NCI-H345 treated with DMSO at 0.1 percent for 48 hours (cell line): ENCODE data around the gene EHD3.

Source experiments
- DNase-seq: peaks from one replicate; lab custom pipeline; 2025; ENCODE audit not compliant: unreplicated experiment; lab: John Stamatoyannopoulos, UW

EHD3 gene

DNA sequence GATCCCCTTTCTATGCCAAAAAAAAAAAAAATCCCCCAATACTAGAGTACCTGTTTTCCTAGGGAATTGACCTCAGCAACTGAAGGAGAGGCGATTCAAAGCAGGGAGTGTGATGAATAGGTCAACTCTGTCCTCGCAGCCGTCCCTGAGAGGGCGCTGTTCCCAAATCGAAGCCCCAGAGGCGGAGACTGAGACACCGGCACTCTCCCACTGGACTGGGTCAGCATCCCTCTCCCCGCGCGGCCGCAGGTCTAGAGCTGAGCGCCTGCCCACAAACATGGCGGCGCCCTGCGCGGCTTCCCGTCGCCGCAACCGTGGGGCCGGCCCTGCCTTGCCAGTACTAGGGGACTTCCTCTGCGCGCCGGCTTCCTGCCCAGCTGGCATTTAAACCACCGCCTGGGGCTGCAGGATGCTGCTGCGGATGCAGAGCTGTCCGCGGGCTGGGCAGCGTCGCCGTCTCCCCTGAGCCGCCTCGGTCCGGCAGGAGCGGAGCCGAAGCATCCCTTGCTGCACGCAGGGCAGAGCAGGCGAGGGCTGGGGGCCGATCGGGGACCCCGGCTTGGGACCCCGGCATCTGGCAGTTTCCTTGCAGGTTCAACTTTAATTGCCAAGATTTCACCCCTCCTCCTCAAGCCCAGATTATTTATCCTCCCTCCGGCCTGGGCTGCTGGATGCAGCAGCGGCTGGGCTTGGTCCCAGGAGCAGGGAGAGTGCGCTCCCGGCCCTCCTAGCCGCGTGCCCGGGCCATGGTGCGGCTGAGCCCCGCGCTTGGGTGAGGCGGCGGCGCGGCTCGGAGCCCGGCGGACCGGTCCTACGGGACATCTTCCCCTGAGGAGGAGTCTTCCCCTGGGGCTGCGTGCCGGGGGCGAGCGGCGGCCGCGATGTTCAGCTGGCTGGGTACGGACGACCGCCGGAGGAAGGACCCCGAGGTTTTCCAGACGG, at the start of gene EHD3:
Gene EHD3 (plus strand): TSS at position 412 of the 942 bp plus-strand sequence. CDS start 470 bp downstream, at position 882.
- peak; percentile 94 for DNase-seq

DNA sequence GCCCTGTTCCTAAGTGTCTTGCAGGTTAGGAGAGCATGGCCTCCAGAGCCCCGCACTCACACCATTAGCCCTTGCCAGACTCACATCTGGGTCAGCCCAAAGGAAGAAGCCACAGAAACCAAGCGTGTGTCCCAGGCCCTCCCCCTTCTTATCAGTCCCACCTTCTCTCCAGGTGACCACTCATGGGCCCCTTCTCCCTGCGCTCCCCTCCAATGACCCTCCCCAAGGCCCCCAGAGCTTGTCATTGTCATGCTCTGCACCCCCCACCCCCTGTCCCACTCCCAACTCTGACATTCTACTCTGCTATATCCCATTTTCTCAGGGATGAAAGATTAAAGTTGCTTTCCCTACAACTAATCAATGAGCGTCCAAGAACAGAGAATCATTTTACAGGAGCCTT, 46.8 kb upstream of the EHD3 start:
- DNase-seq: no peak

GRCh38 chr2:31188131-31188530, 45.8 kb upstream of the EHD3 start:
- no peak for DNase-seq

- no peak for DNase-seq
These were observed 44.8 kb upstream of the EHD3 start for GRCh38 chr2:31189141-31189540.

GRCh38 chr2:31190188-31190587, 43.8 kb upstream of the EHD3 start:
- DNase-seq: no peak

- no peak for DNase-seq
These were observed 42.0 kb upstream of the EHD3 start for GRCh38 chr2:31191931-31192330.

DNA sequence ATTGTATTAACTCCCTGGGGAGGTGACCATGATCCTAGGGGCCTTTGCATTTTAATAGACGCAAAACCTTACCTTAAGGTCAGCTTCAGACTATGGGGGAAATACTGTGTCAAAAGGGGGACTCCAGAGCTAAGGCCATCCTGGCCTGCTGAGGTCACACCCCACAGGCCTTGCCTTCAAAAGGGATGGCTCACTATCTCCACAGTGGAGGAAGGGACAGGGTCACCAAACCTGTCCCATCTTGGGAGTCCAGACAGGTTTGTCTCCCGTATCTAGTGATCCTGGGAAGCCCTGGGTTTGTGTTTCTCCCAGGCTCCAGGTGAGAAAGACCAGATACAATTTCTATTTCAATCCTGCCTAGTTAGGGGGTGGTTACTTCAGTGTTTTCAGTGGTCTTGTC, 41.6 kb upstream of the EHD3 start:
- no peak for DNase-seq

DNA sequence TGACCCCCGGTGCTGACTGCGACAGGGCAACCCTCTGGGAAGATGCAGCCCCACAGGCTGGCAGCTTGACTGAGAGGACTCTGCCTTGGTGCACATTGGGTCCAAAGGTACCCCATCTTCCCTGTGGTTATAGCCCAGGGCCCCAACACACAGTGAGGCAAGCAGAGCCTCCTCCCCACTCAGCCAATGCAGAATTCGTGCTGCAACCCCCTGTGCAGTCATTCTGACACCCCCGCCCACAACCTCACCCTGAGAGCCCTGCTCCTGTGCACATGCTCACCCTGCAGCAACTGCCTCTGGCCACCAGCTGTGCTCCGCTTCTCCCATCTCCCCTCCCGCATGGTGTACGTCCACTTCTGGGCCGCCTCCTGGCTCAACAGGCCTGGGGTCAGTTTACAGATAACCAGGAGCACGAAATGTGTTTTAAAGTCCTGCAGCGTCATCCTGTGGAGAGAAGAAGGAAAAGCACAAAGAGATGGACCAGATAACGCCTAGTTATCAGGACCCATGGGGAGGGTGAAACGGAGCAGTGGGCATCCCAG, 41.0 kb upstream of the EHD3 start:
- DNase-seq: no peak

- no peak for DNase-seq
These were observed 40.1 kb upstream of the EHD3 start for GRCh38 chr2:31193806-31194205.

DNA sequence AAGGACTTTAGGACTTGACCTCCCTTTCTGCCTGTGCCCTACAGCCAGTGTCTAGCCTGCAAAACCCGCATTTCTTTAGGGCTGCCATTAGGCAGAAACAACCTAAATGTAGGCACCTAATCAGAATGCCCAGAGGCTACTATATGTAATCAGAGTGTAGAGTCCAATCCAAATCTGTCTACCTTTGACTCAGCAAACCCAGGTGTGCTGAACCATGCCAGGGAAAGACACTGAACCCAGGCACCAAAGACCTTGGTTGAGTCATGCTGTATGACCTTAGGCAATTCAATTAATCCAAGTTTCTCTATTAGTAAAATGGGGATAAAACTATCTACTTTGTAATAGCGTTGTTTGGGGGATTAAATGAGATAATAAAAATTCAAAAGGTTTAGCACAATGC, 37.3 kb upstream of the EHD3 start:
- no peak for DNase-seq

GRCh38 chr2:31197166-31197565, 36.8 kb upstream of the EHD3 start:
- DNase-seq: no peak

GRCh38 chr2:31197669-31198068, 36.3 kb upstream of the EHD3 start:
- DNase-seq: no peak

GRCh38 chr2:31199206-31199605, 34.7 kb upstream of the EHD3 start:
- no peak for DNase-seq

DNA sequence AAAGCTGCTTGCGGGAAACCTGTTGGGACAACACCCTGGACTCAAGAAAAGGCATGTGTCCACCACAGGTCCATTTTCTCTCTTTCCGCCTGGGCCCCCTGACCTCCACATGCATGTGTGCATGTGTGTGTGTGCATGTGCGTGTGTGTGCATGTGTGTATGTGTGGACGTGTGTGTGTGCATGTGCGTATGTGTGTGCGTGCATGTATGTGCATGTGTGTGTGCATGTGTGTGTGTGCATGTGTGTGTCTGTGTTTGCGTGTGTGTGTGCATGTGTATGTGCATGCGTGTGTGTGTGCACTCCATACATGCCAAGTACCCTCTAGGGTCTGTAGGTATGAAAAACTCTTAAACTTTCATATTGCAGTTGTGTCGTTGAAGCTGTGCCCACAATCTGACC, 33.0 kb upstream of the EHD3 start:
- DNase-seq: no peak

- DNase-seq: no peak
These were observed 31.9 kb upstream of the EHD3 start for GRCh38 chr2:31202041-31202440.

- DNase-seq: no peak
These were observed 31.1 kb upstream of the EHD3 start for GRCh38 chr2:31202833-31203232.

GRCh38 chr2:31203916-31204315, 30.0 kb upstream of the EHD3 start:
- no peak for DNase-seq

DNA sequence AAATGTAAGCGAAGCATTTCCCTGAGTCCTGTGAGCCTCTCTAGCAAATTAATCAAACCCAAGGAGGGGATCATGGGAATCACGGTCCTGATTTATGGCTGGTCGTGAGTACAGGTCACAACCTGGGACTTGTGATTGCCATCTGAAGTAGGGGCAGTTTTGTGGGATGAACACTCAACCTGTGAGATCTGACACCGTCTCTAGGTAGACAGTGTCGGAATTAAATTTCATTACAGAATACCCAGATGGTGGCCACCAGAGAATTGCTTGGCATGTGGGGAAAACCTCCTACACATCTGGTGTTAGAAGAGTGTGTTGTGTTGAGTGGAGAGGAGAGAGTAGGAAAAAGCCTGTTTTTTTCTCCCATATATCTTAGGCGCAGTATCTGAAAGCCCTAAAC, 29.2 kb upstream of the EHD3 start:
- no peak for DNase-seq

- no peak for DNase-seq
These were observed 28.8 kb upstream of the EHD3 start for GRCh38 chr2:31205186-31205585.

DNA sequence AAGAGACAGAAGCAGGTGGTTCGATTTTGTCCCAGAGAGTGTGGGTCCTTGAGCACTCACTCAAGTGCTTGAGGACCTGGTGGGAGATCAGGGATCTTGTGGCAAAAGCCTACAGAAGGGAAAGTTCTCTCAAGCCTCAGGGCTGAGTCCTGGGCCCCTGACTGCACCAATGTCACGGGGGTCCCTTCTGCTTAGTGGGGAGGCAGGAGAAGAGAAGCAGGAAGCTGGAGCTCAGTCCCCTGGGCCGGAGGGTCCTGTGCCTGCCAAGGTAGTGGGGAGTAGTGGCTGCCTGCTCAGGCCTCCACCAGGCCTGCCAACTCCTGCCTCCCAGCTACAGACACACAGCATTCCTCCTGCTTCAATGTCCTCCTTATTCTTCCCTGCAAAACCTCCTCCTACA, 28.3 kb upstream of the EHD3 start:
- DNase-seq: no peak

DNA sequence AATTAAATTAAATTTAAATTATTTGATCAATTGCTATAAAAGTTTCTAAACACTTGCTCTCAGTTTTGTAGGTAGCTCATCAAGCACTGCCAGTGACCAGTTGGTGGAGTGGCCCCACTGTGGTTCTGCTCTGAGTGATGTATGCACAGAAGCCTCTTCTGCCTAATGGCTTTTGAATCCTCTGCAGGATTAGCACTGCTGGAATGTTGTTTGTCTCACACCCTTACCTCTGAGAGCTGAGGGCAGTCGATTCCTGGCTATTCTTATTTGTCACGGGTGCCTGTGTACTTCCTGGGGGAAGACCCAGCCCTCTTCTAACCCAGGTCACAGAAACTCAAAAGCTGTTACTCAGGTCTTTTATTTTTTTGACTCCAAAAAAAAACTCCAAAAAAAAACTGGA, 26.2 kb upstream of the EHD3 start:
- DNase-seq: no peak

DNA sequence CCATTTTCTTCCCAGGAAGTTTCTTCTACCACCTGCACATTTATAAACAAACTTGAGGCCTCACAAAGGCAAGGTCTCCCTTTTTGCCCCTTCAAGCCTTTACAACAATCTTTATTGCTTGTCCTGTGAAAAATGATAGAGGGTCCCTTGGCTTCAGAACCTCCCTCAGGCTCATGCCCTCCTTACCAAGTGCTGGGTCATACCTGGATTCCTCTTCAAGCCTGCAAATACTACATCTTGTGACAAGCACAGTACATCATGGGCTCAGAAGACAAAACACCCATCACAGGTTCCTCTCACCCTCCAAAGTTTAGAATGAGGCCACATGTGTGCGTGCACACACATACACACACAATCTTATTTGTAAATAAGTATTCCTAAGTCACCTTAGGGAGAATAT, 25.7 kb upstream of the EHD3 start:
- DNase-seq: no peak
